ENCODE measurements around the gene SMYD3.

Gene SMYD3

DNA sequence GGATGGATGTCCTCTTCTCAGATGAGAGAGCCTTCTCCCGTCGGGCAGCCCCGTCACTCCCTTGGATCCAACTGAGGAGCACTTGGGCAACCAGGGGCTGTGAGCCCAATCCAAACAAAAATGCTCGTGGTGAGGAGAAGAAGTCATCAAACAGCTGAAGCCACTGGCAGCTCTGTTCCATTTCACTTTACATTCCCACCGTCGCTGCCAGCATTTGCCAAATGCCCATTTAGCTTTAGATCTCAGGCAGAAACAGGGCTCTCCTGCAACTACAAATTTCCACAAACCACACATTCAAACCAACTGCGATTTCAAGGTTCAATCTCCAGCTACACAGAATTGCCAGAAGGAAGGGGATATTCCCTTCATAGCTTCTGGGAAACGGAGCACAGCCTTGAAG is 634.6 kb downstream of the SMYD3 start:
- no peaks in the 10 kb centered on the region for H3K9me3 Mint-ChIP-seq
- CTCF ChIA-PET, result no interaction called here
- no peak for DNase-seq
- no peaks in the 10 kb centered on the region for H3K36me3 Mint-ChIP-seq
- no peak overlapping the region for H3K27ac Mint-ChIP-seq
- no peak overlapping the region for H3K4me3 Mint-ChIP-seq
- H3K4me1 Mint-ChIP-seq, result no peaks in the 10 kb centered on the region
- no peaks in the 10 kb centered on the region for H3K27me3 Mint-ChIP-seq

- no peak overlapping the region for H3K27ac Mint-ChIP-seq
- CTCF ChIA-PET, result no interaction called here
- no peaks in the 10 kb centered on the region for H3K36me3 Mint-ChIP-seq
- no peaks in the 10 kb centered on the region for H3K27me3 Mint-ChIP-seq
- DNase-seq, result no peak
- H3K9me3 Mint-ChIP-seq, result no peaks in the 10 kb centered on the region
- H3K4me3 Mint-ChIP-seq, result no peak overlapping the region
- H3K4me1 Mint-ChIP-seq, result no peaks in the 10 kb centered on the region
These were observed 635.2 kb downstream of the SMYD3 start for GRCh38 chr1:245871915-245872314.

DNA sequence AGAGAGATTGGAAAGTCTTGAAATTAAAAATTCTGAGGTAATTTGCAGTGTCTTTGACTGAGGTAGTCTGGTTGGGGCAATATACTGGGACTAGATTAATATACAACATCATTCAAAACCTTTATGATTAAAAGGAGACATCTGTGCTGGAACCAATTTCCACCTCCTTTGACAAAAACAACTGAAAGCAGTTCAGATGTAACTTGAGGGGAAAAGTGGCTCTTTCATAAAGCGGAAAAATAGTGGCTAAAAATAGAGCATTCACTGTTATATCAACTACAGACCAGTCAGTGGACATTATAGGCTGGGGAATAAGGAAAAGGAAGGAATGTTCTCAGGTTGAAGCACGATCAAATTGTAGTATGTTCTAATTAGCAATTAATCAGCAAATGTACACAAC is 635.9 kb downstream of the SMYD3 start:
- DNase-seq, result no peak
- no peaks in the 10 kb centered on the region for H3K4me1 Mint-ChIP-seq
- no peak overlapping the region for H3K4me3 Mint-ChIP-seq
- no peaks in the 10 kb centered on the region for H3K9me3 Mint-ChIP-seq
- CTCF ChIA-PET, result no interaction called here
- H3K36me3 Mint-ChIP-seq, result no peaks in the 10 kb centered on the region
- H3K27ac Mint-ChIP-seq, result no peak overlapping the region
- no peaks in the 10 kb centered on the region for H3K27me3 Mint-ChIP-seq

GRCh38 chr1:245870698-245871097 is 636.4 kb downstream of the SMYD3 start:
- Mint-ChIP-seq H3K4me1 (no peaks in the 10 kb centered on the region), H3K27me3 (no peaks in the 10 kb centered on the region), H3K4me3 (no peak overlapping the region), H3K36me3 (no peaks in the 10 kb centered on the region), H3K9me3 (no peaks in the 10 kb centered on the region), H3K27ac (no peak overlapping the region)
- CTCF ChIA-PET, result no interaction called here
- DNase-seq, result no peak

DNA sequence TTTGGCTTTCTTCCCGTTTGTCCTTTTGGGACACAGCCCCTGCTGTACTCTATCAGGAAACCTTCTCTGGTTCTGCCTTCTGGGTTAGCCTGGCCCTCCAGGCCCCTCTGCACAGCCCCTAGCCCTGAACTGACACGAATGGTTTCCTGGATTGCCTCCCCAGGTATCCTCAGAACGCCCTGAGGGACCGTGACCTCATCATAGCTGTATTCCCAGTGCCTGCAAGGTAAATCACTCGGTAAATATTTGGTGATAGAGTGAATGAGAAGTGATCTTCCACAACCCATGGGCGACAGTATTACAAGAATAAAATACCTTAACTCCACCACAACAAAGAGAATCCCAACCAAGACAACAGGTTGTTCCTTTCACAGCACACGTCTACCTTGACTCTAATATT is 637.2 kb downstream of the SMYD3 start:
- CTCF ChIA-PET, result no interaction called here
- Mint-ChIP-seq H3K27me3 (no peaks in the 10 kb centered on the region), H3K4me3 (no peak overlapping the region), H3K4me1 (no peaks in the 10 kb centered on the region), H3K27ac (no peak overlapping the region), H3K36me3 (no peaks in the 10 kb centered on the region), H3K9me3 (no peaks in the 10 kb centered on the region)
- no peak for DNase-seq

DNA sequence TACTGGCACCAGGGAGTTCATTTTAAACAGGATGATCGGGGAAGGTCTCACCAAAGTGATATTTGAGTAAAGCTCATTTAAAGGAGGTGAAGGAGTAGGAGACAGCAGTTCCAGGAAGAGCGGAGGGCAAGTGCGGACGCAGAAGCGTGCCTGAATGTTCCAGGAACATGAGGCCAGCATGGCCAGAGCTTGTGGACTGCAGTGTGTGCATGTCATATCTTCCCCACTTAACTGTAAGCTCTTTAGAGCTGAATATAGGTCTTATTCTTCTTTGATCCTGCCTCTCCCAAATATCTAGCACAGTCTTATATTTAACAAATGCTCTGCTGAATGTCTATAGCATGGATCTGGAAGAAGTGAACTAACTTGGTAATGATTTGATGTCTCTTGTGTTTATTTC is 639.3 kb downstream of the SMYD3 start:
- H3K27me3 Mint-ChIP-seq, result no peaks in the 10 kb centered on the region
- no peak overlapping the region for H3K4me3 Mint-ChIP-seq
- no peaks in the 10 kb centered on the region for H3K36me3 Mint-ChIP-seq
- DNase-seq, result no peak
- H3K4me1 Mint-ChIP-seq, result no peaks in the 10 kb centered on the region
- CTCF ChIA-PET, result interaction anchor here (1.0 kb wide), 1 partner anchor 715 kb away, joined by 3 read pairs; no protein-coding TSS in a partner anchor
- no peaks in the 10 kb centered on the region for H3K9me3 Mint-ChIP-seq
- H3K27ac Mint-ChIP-seq, result no peak overlapping the region

DNA sequence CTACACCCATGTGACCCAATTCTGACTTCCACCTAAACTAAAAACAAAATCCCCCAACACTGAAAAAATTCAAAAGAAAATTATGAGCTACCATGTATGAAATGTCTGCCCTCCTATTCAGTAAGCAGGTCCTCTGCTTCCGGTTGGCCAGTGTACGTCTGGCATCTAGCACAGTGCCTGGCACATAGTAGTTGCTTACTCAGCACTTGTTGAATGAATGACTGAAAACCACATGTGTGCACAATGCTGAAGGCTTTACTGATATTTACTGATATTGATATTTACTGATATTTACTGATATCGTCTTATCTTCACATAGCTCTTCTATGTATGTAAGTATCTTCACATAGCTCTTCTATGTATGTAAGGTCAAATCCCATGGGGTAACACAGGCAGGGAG is 642.2 kb downstream of the SMYD3 start:
- no peaks in the 10 kb centered on the region for H3K9me3 Mint-ChIP-seq
- H3K27me3 Mint-ChIP-seq, result no peaks in the 10 kb centered on the region
- no peaks in the 10 kb centered on the region for H3K4me1 Mint-ChIP-seq
- no peak for DNase-seq
- no peak overlapping the region for H3K4me3 Mint-ChIP-seq
- CTCF ChIA-PET, result no interaction called here
- H3K36me3 Mint-ChIP-seq, result no peaks in the 10 kb centered on the region
- no peak overlapping the region for H3K27ac Mint-ChIP-seq

GRCh38 chr1:245863566-245864184 is 643.4 kb downstream of the SMYD3 start:
- H3K27me3 Mint-ChIP-seq, result no peaks in the 10 kb centered on the region
- no peak overlapping the region for H3K4me3 Mint-ChIP-seq
- H3K4me1 Mint-ChIP-seq, result no peaks in the 10 kb centered on the region
- no peak overlapping the region for H3K27ac Mint-ChIP-seq
- no peaks in the 10 kb centered on the region for H3K9me3 Mint-ChIP-seq
- no peak for DNase-seq
- CTCF ChIA-PET, result no interaction called here
- no peaks in the 10 kb centered on the region for H3K36me3 Mint-ChIP-seq

GRCh38 chr1:245862812-245863540 is 644.1 kb downstream of the SMYD3 start:
- no peak overlapping the region for H3K4me3 Mint-ChIP-seq
- H3K27ac Mint-ChIP-seq, result no peak overlapping the region
- DNase-seq, result no peak
- no peaks in the 10 kb centered on the region for H3K9me3 Mint-ChIP-seq
- H3K4me1 Mint-ChIP-seq, result no peaks in the 10 kb centered on the region
- H3K36me3 Mint-ChIP-seq, result no peaks in the 10 kb centered on the region
- CTCF ChIA-PET, result no interaction called here
- no peaks in the 10 kb centered on the region for H3K27me3 Mint-ChIP-seq

- Mint-ChIP-seq H3K36me3 (peaks cover 2% of the 10 kb centered on the region), H3K27me3 (no peaks in the 10 kb centered on the region), H3K4me3 (no peak overlapping the region), H3K27ac (no peak overlapping the region), H3K4me1 (no peaks in the 10 kb centered on the region), H3K9me3 (no peaks in the 10 kb centered on the region)
- CTCF ChIA-PET, result no interaction called here
- DNase-seq, result no peak
These were observed 646.2 kb downstream of the SMYD3 start for GRCh38 chr1:245860657-245861544.

DNA sequence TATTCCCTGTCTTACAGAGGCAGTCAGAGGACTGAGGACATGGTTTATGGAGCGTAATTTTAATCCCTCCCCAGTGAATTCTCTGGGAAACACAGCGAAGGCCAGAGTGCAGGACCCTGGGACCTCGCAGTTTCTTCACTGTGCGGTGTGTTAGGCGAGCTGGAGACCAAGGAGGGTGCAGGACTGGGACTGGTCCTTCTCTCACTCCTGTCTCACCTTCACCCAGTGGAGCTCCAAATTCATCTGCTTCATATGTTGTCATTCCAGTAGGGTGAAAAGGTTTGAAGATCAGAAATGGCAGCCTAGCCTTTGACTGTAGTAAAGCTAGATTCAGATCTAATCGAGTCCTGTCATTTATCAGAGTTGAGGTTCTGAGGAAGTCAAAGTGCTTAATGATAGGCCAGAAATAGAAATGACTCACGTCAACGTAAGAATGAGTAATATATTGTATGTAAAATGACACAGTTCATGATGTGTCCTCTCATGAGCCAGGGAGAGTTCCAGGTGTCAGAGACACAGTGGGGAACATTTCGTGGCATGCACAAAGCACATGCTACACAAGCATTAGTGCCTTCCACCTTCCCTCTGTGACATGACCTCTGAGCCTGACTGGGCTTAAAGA is 647.5 kb downstream of the SMYD3 start:
- Mint-ChIP-seq H3K4me1 (no peaks in the 10 kb centered on the region), H3K27me3 (no peaks in the 10 kb centered on the region), H3K36me3 (peaks cover 2% of the 10 kb centered on the region), H3K4me3 (no peak overlapping the region), H3K9me3 (peaks cover under 1% of the 10 kb centered on the region), H3K27ac (no peak overlapping the region)
- CTCF ChIA-PET, result no interaction called here
- no peak for DNase-seq

GRCh38 chr1:245858722-245859492 is 648.2 kb downstream of the SMYD3 start:
- Mint-ChIP-seq H3K27ac (no peak overlapping the region), H3K36me3 (peaks cover 2% of the 10 kb centered on the region), H3K27me3 (no peaks in the 10 kb centered on the region), H3K4me3 (no peak overlapping the region), H3K4me1 (no peaks in the 10 kb centered on the region), H3K9me3 (peaks cover 3% of the 10 kb centered on the region)
- DNase-seq, result no peak
- CTCF ChIA-PET, result interaction anchor here (0.7 kb wide), 1 partner anchor 145 kb away, joined by 3 read pairs; no protein-coding TSS in a partner anchor

- CTCF ChIA-PET, result interaction anchor here (0.7 kb wide), 1 partner anchor 146 kb away, joined by 3 read pairs; no protein-coding TSS in a partner anchor
- peaks cover 2% of the 10 kb centered on the region for H3K36me3 Mint-ChIP-seq
These were observed 648.9 kb downstream of the SMYD3 start for GRCh38 chr1:245858022-245858721.

More at GRCh38 chr1:245858022-245858721, 648.9 kb downstream of the SMYD3 start:
- no peak for DNase-seq
- Mint-ChIP-seq H3K9me3 (peaks cover 3% of the 10 kb centered on the region), H3K4me3 (no peak overlapping the region), H3K4me1 (no peaks in the 10 kb centered on the region), H3K27ac (no peak overlapping the region), H3K27me3 (no peaks in the 10 kb centered on the region)

Data from activated naive CD4-positive, alpha-beta T cell treated with anti-CD3 and anti-CD28 coated beads, Interleukin-2, amount 10 ng/mL, durations not matched to agents 7 days and 5 days (primary cell).